ENCODE results near the gene MEGF10.

DNA sequence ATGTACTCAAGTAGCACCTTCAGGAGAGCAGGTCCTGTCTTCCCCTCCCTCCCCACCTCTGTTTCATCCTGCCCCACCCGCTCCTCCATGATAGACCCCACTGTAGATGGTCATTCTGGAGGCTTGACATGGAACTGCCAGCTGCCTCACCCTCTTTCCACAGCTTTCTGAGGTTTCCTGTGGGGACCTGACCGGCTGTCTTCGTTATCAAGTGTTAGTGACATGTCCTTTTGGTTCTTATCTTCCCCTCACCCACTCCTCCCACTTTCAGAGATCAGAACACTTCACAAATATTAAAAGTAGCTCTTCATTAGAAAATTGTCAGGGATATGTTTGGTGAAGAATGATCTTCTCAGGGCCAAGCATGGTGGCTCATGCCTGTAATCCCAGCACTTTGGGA lies 52.7 kb downstream of the MEGF10 start:
- TF ChIP-seq ZFP3 (CRISPR knock-in tag; IDR thresholded peaks at IDR 0.05), result no peak
- TF ChIP-seq GLIS3 (CRISPR knock-in tag; IDR thresholded peaks at IDR 0.05), result no peak
- TF ChIP-seq ISL1 (CRISPR knock-in tag; IDR thresholded peaks at IDR 0.05), result no peak
- TF ChIP-seq RARB (CRISPR knock-in tag; IDR thresholded peaks at IDR 0.05), result no peak
- TF ChIP-seq, protein P1, sequence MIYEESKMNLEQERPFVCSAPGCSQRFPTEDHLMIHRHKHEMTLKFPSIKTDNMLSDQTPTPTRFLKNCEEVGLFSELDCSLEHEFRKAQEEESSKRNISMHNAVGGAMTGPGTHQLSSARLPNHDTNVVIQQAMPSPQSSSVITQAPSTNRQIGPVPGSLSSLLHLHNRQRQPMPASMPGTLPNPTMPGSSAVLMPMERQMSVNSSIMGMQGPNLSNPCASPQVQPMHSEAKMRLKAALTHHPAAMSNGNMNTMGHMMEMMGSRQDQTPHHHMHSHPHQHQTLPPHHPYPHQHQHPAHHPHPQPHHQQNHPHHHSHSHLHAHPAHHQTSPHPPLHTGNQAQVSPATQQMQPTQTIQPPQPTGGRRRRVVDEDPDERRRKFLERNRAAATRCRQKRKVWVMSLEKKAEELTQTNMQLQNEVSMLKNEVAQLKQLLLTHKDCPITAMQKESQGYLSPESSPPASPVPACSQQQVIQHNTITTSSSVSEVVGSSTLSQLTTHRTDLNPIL (CRISPR knock-in tag; IDR thresholded peaks at IDR 0.05; ENCODE audit: low read depth), result no peak
- TF ChIP-seq TCF4 (CRISPR knock-in tag; IDR thresholded peaks at IDR 0.05; ENCODE audit: borderline replicate concordance), result no peak

All from SK-N-SH treated with all-trans-retinoic acid at 6 μM for 48 hours (cell line).